IMR-90 (cell line): ENCODE results near the gene XYLT2. TPM values are rescaled to one million over a fixed set of nuclear protein-coding genes. Genes with fewer than 3 reads are reported as not detected.

ENCODE experiments used
- ATAC-seq: fragments of 200-7000 bp; cut with Tn5 transposase; 2 replicates; pipeline ENCODE4 v1.9.1; 2020; ENCODE audit warnings: low read depth, mild to moderate bottlenecking, moderate library complexity
- BruUV-seq: library from RNA; stranded (reverse); fragments of 400-500 nt; replicated peaks from 2 replicates; lab custom pipeline; 2021; lab: Mats Ljungman, UMichigan
- CTCF ChIA-PET: fragments of 300-600 bp; formaldehyde crosslinking; extraction: SDS; loops from one replicate; lab custom pipeline; 2021; ENCODE audit warnings: antibody characterized with exemption; lab: Yijun Ruan, JAX
- POLR2A ChIA-PET: fragments of 300-600 bp; sonication (Branson Sonifier 250); formaldehyde crosslinking; loops from one replicate; lab custom pipeline; 2022; ENCODE audit warnings: antibody characterized with exemption; ENCODE audit not compliant: unreplicated experiment; lab: Charles Lee
- DNase-seq: peaks from one replicate; pipeline ENCODE4 v3.0.0; 2013
- H2AFZ ChIP-seq: replicated peaks from 2 replicates; pipeline ENCODE3; 2013; ENCODE audit warnings: low read length, mild to moderate bottlenecking; ENCODE audit not compliant: poor library complexity
- H2AK5ac ChIP-seq: 2 replicates; pipeline ENCODE4 v1.6.1; 2013; ENCODE audit warnings: low read depth, low read length, inconsistent platforms
- H2AK9ac ChIP-seq: replicated peaks from 2 replicates; pipeline ENCODE3; 2013; ENCODE audit warnings: mild to moderate bottlenecking, low read depth, low read length, moderate library complexity; ENCODE audit not compliant: poor library complexity
- H2BK120ac ChIP-seq: 2 replicates; pipeline ENCODE4 v1.6.1; 2013; ENCODE audit warnings: low read depth, low read length, inconsistent platforms
- H2BK15ac ChIP-seq: 3 replicates; pipeline ENCODE4 v1.6.1; 2013; ENCODE audit warnings: low read depth, low read length, inconsistent platforms
- H2BK20ac ChIP-seq: 2 replicates; pipeline ENCODE4 v1.6.1; 2013; ENCODE audit warnings: low read depth, mild to moderate bottlenecking, inconsistent platforms, low read length, moderate library complexity
- H2BK5ac ChIP-seq: 2 replicates; pipeline ENCODE4 v1.6.1; 2013; ENCODE audit warnings: mild to moderate bottlenecking, low read depth, low read length, inconsistent platforms; ENCODE audit not compliant: poor library complexity, severe bottlenecking
- H3K14ac ChIP-seq: replicated peaks from 2 replicates; pipeline ENCODE4 v1.6.1; 2013; ENCODE audit warnings: low read depth, low read length, inconsistent platforms
- H3K18ac ChIP-seq: 2 replicates; pipeline ENCODE4 v1.6.1; 2013; ENCODE audit warnings: low read depth, low read length, control low read depth
- H3K23ac ChIP-seq: 2 replicates; pipeline ENCODE4 v1.6.1; 2013; ENCODE audit warnings: low read depth, low read length, inconsistent platforms
- H3K27ac ChIP-seq: 2 replicates; pipeline ENCODE4 v1.5.1; 2013; ENCODE audit warnings: mild to moderate bottlenecking, control low read depth, low read length; ENCODE audit not compliant: insufficient read depth
- H3K27me3 ChIP-seq: 2 replicates; pipeline ENCODE4 v1.6.1; 2013; ENCODE audit warnings: low read length; ENCODE audit not compliant: control insufficient read depth, insufficient read depth
- H3K36me3 ChIP-seq: 2 replicates; pipeline ENCODE4 v1.6.1; 2013; ENCODE audit warnings: low read length, mixed read lengths; ENCODE audit not compliant: control insufficient read depth, insufficient read depth
- H3K4ac ChIP-seq: 2 replicates; pipeline ENCODE4 v1.6.1; 2013; ENCODE audit warnings: low read depth, low read length, inconsistent platforms
- H3K4me1 ChIP-seq: 2 replicates; pipeline ENCODE4 v1.6.1; 2013; ENCODE audit warnings: low read length, mixed read lengths; ENCODE audit not compliant: control insufficient read depth, insufficient read depth
- H3K4me2 ChIP-seq: 2 replicates; pipeline ENCODE4 v1.6.1; 2013; ENCODE audit warnings: low read depth, mild to moderate bottlenecking, control low read depth, low read length, moderate library complexity
- H3K4me3 ChIP-seq: 2 replicates; pipeline ENCODE4 v1.5.1; 2013; ENCODE audit warnings: low read depth, mild to moderate bottlenecking, control low read depth, low read length, moderate library complexity; ENCODE audit not compliant: insufficient read depth
- H3K56ac ChIP-seq: 2 replicates; pipeline ENCODE4 v1.6.1; 2013; ENCODE audit warnings: low read length, inconsistent platforms; ENCODE audit not compliant: insufficient read depth; ENCODE audit errors: extremely low read depth
- H3K79me1 ChIP-seq, 2 experiments: 2 replicates each; pipeline ENCODE4 v1.6.1; 2013; ENCODE audit warnings: low read length in 2 of 2, inconsistent platforms in 1 of 2, low read depth in 1 of 2
- H3K9ac ChIP-seq: 2 replicates; pipeline ENCODE4 v1.6.1; 2013; ENCODE audit warnings: low read depth, low read length, control low read depth
- H3K9me1 ChIP-seq: 2 replicates; pipeline ENCODE4 v1.6.1; 2013; ENCODE audit warnings: low read length, inconsistent platforms; ENCODE audit not compliant: insufficient read depth
- H3K9me3 ChIP-seq: 2 replicates; pipeline ENCODE4 v1.6.1; 2013; ENCODE audit warnings: low read length; ENCODE audit not compliant: control insufficient read depth, insufficient read depth
- H4K20me1 ChIP-seq: 2 replicates; pipeline ENCODE4 v1.6.1; 2013; ENCODE audit warnings: low read length, inconsistent platforms; ENCODE audit not compliant: insufficient read depth
- H4K5ac ChIP-seq: 2 replicates; pipeline ENCODE4 v1.6.1; 2013; ENCODE audit warnings: mild to moderate bottlenecking, low read depth, low read length, control low read depth
- H4K8ac ChIP-seq, 2 experiments: 2 replicates each; pipeline ENCODE4 v1.6.1; 2013; ENCODE audit warnings: low read depth in 2 of 2, low read length in 2 of 2, control low read depth in 1 of 2, inconsistent platforms in 1 of 2
- H4K91ac ChIP-seq: 2 replicates; pipeline ENCODE4 v1.6.1; 2013; ENCODE audit warnings: low read depth, low read length, inconsistent platforms; ENCODE audit not compliant: insufficient read depth
- CTCF ChIP-seq: conservative IDR thresholded peaks from 2 replicates; pipeline ENCODE4 v1.5.1; 2012; ENCODE audit warnings: mild to moderate bottlenecking, low read depth, low read length, improper control_type of control experiment
- POLR2A ChIP-seq: IDR thresholded peaks from 2 replicates; pipeline ENCODE4 v1.6.1; 2012; ENCODE audit warnings: mild to moderate bottlenecking, low read depth, low read length
- RCOR1 ChIP-seq: IDR thresholded peaks from 2 replicates; pipeline ENCODE4 v1.6.1; 2012; ENCODE audit warnings: mild to moderate bottlenecking, low read length, improper control_type of control experiment; ENCODE audit not compliant: insufficient replicate concordance
- WGBS, 2 experiments: methylation state at CpG; one replicate each; pipeline versions ENCODE4 v1.1.5 to v1.1.7; 2013; ENCODE audit warnings: missing lambda C conversion rate in 2 of 2; ENCODE audit not compliant: insufficient read length in 1 of 2; ENCODE audit errors: extremely low coverage in 2 of 2; 5-methylcytosine and 5-hydroxymethylcytosine counted together
- dilution Hi-C: fragments of 300-500 bp; cut with HindIII; formaldehyde crosslinking; loops from one replicate; pipeline ENCODE4 v1.14.3; 2018; ENCODE audit warnings: low sequenced_read_pairs; ENCODE audit not compliant: unreplicated experiment
- in situ Hi-C: fragments of 300-500 bp; cut with MboI; formaldehyde crosslinking; loops from 3 replicates; pipeline ENCODE4 v1.14.3; 2019; ENCODE audit warnings: low sequenced_read_pairs, inconsistent platforms, mixed read lengths
- intact Hi-C: fragments of 100-400 bp; cut with micrococcal nuclease; formaldehyde crosslinking; loops from 2 replicates; pipeline ENCODE4 v1.10.0; 2022
- polyA plus RNA-seq, 3 experiments: library from polyadenylated mRNA; depleted of rRNA; stranded (reverse); fragments of >200 nt; gene quantifications; 2 replicates each; pipeline ENCODE4 v1.2.3, GENCODE V29; 2012; ENCODE audit warnings: low replicate concordance in 1 of 3
- total RNA-seq: library from RNA; depleted of rRNA; stranded (reverse); fragments of >200 nt; gene quantifications from 2 replicates; pipeline ENCODE4 v1.2.3, GENCODE V29; 2012

XYLT2 gene
- total and polyA plus RNA-seq, 2 of the 4 experiments (the other 2 are of a cell fraction), result 27.7 to 31.9 TPM

GRCh38 chr17:50380369-50381259 is 34.7 kb downstream of the XYLT2 start:
- Histone ChIP-seq H3K9me3 (no peaks in the 10 kb centered on the region), H2BK20ac (no peak overlapping the region), H3K4ac (no peak overlapping the region), H3K79me1 (peaks cover 10 to 28% of the 10 kb centered on the region in 2 experiments; a peak in 3 of 4 replicates), H4K91ac (no peak overlapping the region), H4K8ac (0 out of 4 replicates have a peak overlapping the region, but pooled peaks of 1 of the 2 experiments have one; percentile 8), H4K5ac (no peak overlapping the region), H2BK5ac (no peak overlapping the region), H3K23ac (no peak overlapping the region), H3K36me3 (peaks cover 52% of the 10 kb centered on the region), H3K27me3 (no peaks in the 10 kb centered on the region), H2AK5ac (no peak overlapping the region), H2AFZ (no peak overlapping the region), H3K4me3 (no peak overlapping the region), H3K18ac (no peak overlapping the region), H2AK9ac (peak overlapping the region; percentile 20), H3K9ac (no peak overlapping the region), H4K20me1 (peaks cover 27% of the 10 kb centered on the region), H3K27ac (no peak overlapping the region), H3K4me1 (no peaks in the 10 kb centered on the region), H3K4me2 (no peak overlapping the region), H3K9me1 (no peaks in the 10 kb centered on the region), H2BK120ac (no peak overlapping the region), H2BK15ac (no peak overlapping the region), H3K14ac (no peak overlapping the region), H3K56ac (no peak overlapping the region)
- intact Hi-C loops (no loop called here), dilution Hi-C loops (no loop called here), in situ Hi-C loops (no loop called here)
- no TSS peak for BruUV-seq
- 100% methylated on average over 1 of the region's 13 CpGs; no CpG with 5 or more reads in 1 of the 2 experiments for WGBS, 2 experiments
- ATAC-seq (peak; percentile 19), DNase-seq (no peak)
- POLR2A ChIA-PET, result no interaction called here
- TF ChIP-seq CTCF, result 0 out of 2 replicates have a peak, but pooled peaks have one; percentile 14
- peak; percentile 41; the same call in 1 of the 2 replicates for TF ChIP-seq POLR2A
- TF ChIP-seq RCOR1, result no peak
- CTCF ChIA-PET, result no interaction called here
